HG03521 (cell line): Measurements from ENCODE around the gene DNAAF6.

ENCODE experiments used
- ATAC-seq: cut with Tn5 transposase; IDR thresholded peaks from one replicate; pipeline ENCODE4 v1.9.1; 2021; ENCODE audit warnings: mild to moderate bottlenecking, moderate library complexity; ENCODE audit not compliant: unreplicated experiment

DNAAF6 gene

GRCh38 chrX:107290019-107290418 lies 83.6 kb downstream of the DNAAF6 start:
- ATAC-seq, result no peak

- no peak for ATAC-seq
Measured at GRCh38 chrX:107293056-107293455, 86.6 kb downstream of the DNAAF6 start.
